ENCODE data around the gene DAPK2.

DNA sequence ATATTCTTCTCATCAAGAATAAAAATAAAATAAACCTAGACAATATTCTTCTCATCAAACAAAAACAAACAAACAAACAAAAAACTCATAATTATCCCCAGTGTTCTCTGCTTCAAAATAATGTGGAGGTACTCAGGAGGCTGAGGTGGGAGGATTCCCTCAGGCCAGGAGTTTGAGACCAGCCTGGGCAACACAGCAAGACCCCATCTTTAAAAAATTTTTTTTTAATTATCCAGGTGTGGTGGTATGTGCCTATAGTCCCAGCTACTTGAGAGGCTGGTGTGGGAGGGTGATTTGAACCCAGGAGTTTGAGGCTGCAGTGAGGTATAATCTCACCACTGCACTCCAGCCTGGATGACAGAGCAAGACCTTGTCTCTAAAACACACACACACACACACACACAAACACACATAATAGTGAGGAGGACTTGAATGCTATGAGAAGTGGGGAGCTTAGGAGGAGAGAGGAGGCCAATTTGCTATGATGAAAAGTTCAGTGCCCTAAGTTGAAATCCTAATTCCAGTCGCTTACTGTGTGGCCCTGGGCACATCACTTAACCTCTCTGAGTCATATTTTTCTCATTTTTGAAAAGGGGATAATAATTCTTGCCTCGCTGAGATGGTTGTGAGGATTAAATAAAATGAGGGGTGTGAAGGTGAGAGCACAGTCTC lies 176.8 kb downstream of the DAPK2 start:
- TF ChIP-seq, protein P1, sequence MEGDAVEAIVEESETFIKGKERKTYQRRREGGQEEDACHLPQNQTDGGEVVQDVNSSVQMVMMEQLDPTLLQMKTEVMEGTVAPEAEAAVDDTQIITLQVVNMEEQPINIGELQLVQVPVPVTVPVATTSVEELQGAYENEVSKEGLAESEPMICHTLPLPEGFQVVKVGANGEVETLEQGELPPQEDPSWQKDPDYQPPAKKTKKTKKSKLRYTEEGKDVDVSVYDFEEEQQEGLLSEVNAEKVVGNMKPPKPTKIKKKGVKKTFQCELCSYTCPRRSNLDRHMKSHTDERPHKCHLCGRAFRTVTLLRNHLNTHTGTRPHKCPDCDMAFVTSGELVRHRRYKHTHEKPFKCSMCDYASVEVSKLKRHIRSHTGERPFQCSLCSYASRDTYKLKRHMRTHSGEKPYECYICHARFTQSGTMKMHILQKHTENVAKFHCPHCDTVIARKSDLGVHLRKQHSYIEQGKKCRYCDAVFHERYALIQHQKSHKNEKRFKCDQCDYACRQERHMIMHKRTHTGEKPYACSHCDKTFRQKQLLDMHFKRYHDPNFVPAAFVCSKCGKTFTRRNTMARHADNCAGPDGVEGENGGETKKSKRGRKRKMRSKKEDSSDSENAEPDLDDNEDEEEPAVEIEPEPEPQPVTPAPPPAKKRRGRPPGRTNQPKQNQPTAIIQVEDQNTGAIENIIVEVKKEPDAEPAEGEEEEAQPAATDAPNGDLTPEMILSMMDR (IDR thresholded peaks at IDR 0.05) = no peak
- no peak for TF ChIP-seq EZH2 (IDR thresholded peaks at IDR 0.05; ENCODE audit: borderline replicate concordance, insufficient read depth, low read depth, low read length, poor library complexity, severe bottlenecking)

All from B cell (primary cell).